SU-DHL-6 (cell line): Measurements from ENCODE around the gene CBFA2T3.

Source experiments
- CTCF ChIP-seq: fragments of 200-600 bp; sonication (generic); IDR thresholded peaks from one replicate; pipeline ENCODE4 v1.5.1; 2017; ENCODE audit warnings: antibody characterized with exemption, mild to moderate bottlenecking, low read length, moderate library complexity; ENCODE audit not compliant: insufficient read depth, poor library complexity, severe bottlenecking
- EZH2phosphoT487 ChIP-seq: fragments of 200-600 bp; sonication (generic), shearing (Covaris generic); conservative IDR thresholded peaks from 2 replicates; pipeline ENCODE4 v1.6.1; 2018; ENCODE audit warnings: mild to moderate bottlenecking, antibody characterized with exemption, low read length, moderate library complexity, mixed read lengths

GRCh38 chr16:88985521-88985920 is 8.5 kb upstream of the CBFA2T3 start:
- TF ChIP-seq CTCF (no peak), EZH2phosphoT487 (no peak)
